Activated T-helper 1 cell treated with Interleukin-2 at 50 U/mL for 16 hours (primary cell): ENCODE results near the gene ITGB3.
"Not testable (repeated sequence)": the region's sequence is repeated elsewhere in the genome, so short reads cannot be mapped to it uniquely, and the experiment has no call there.

Source experiments
- DNase-seq: peaks from one replicate; pipeline ENCODE4 v3.0.0-alpha.2; 2020; ENCODE audit warnings: low read depth

The ITGB3 gene

GRCh38 chr17:47223007-47223406 lies 30.6 kb upstream of the ITGB3 start:
- no peak for DNase-seq

DNA sequence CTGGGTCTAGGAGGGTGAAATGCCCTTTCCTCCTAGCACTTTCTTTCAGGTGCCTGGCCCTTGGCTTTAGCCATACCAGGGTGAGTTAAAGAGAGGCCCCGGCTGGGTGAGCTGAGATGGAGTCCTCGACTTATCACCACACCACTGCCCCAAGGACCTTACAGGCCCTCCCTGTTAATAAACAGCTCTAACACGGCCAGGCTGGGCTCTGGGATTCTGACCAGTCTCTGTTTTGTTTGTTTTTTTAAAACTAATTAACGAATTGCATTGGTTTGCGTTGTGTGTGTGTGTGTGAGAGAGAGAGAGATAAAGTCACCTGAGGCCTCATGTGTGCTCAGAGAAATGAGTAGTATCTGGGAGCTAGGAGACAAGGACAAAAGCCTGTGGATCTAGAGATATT lies 30.2 kb upstream of the ITGB3 start:
- no peak for DNase-seq

DNA sequence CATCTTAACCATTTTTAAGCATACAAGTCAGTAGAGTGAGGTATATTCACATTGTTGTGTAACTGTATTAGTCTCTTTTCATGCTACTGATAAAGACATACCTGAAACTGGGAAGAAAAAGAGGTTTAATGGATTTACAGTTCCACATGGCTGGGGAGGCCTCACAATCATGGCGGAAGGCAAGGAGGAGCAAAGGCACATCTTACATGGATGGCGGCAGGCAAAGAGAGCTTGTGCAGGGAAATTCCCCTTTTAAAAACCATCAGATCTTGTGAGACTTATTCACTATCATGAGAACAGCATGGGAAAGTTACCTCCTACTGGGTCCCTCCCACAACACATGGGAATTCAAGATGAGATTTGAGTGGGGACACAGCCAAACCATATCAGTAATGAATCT lies 29.6 kb upstream of the ITGB3 start:
- DNase-seq: not testable (repeated sequence)

GRCh38 chr17:47224966-47225365 lies 28.7 kb upstream of the ITGB3 start:
- DNase-seq: no peak

DNA sequence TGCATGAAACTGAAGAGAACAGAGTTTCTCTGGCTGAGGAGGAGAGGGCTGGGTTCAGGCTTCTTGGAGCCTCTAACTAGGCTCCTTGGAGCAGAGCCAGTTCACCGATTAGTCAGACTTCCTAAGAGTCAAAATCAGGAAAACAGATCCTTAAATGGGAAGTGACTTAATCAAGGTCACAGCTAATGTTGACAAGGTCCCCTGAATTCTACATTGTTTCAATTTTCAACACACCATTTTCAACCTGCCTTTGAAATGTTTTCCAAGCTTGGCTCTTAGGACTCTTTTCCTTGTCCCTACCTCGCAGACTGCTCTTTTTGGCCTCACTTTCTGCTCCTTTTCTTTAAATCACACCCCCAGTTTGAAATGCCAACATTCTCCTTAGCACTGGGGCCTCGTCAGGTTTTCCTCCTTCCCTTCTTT lies 28.2 kb upstream of the ITGB3 start:
- no peak for DNase-seq

DNA sequence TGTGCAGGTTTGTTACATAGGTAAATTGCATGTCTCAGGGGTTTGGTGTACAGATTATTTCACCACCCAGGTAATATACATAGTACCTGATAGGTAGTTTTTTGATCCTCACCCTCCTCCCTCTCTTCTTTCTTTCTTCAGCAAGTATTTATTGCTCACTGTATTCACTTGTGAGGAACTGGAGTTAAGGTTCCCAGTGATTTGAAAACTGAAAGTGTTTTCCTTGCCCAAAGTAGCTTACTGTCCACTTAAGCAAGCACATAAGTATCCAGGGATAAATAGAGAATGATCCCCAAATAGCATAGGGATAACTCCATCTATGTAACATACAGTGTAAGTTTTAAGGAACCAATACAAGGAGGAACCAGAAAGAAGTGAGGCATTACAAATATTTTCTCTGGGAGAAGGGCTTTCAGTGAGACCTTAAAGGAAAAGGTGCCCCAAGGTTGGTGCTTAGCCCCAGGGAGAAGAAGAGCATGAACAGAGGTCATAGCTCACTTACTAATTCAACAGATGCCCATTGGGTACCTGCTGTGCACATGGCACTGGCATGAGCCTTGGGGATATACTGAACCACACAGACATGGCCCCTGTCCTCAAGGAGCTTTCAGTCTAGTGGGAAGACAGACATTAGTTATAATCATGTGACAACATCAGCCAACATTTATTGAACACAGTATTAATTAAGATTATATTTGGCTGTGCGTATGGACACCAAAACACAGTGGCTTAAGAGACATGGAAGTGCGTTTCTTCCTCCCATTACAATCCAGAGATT lies 27.5 kb upstream of the ITGB3 start:
- DNase-seq: no peak

DNA sequence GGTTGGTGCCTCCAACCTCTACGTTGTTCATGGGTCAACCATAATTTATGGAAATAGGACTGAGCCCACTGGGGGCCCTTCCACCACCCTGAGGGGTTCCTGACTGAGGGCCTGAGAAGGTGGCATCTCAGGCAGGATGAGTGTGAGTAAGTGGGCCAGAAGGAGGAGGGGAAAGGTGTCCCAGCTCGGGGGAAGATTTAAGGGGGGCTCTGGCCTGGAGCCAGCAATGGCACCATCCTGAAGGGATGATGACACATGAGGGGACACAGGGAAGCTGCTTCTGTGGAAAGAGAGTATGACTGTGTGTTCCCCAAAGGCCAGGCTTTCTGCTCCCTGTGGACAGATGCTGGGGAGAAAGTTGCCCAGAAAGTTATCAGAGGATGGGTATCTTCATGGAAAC lies 25.8 kb upstream of the ITGB3 start:
- no peak for DNase-seq

DNA sequence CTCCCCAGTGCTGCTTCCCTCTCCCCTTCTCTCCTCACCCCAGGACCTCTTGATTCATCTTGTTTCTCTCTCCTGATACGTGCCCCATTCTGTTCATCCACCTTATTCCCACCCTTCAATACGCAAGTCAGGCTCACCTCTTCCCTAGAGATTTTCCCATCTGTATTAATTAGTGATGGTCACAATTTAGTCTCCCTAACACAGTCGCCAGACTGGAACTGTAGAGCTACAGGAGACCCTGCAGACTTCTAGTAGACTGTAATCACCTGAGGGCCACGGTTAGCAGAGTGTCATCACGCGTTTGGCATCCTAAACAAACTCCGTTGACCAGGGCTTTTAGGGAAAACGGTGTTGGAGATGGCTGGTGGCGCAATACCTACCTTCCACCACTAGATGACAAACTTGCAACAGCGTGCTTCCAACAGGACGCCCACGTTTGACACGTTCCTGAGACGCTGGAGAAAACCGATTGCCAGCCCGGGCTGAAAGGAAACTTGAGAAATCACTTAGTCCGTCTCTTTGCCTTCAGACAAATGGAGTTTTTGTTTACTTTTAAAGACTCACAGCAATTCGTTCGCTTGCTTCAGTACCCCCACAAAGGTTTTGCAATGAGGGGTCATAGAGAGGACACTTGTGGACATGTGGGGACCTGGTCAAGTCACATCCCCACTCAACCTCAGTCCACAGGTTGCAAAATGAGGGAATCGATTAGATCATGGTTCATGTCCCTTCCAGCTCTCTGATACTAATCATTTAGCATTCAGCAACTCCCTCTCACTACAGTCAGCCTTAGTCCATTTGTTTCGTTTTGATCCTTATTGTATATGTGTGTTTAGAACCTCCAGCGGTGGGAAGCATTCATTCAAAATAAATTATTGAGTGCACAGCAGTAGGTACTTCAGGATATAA lies 23.8 kb upstream of the ITGB3 start:
- peak; percentile 43 for DNase-seq

DNA sequence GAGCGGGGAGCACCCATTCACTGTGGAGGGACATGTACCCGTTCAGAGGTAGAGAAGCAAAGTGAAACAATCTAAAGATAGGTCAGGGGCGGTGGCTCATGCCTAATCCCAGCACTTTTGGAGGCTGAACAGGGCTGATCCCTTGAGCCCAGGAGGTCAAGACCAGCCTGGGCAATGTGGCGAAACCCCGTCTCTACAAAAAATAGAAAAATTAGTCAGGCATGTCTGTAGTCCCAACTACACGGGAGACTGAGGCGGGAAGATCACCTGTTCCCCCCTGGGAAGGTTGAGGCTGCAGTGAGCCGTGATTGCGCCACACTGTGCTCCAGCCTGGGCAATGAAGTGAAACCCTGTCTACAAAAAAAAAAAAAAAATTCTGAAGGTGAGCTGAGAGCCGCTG lies 22.8 kb upstream of the ITGB3 start:
- no peak for DNase-seq

DNA sequence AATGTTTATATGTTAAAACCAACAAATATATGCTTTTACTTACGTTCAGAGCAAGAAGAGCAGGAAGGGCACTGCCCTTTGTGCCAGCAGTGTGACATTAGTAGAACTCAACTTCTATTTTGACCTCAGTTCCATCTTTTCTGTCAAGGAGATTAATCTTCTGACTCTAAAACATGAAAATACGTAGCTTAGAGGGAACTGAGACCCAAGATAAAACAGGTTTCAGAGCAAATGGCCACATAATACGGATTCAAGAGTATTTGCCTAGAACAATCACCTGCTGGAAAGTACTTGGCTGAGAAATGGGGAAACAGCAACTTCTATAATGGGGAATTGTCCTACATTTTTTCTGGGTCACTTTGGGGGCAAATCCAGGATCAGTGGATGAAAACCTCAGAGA lies 22.3 kb upstream of the ITGB3 start:
- no peak for DNase-seq

GRCh38 chr17:47231866-47232265 lies 21.8 kb upstream of the ITGB3 start:
- no peak for DNase-seq

GRCh38 chr17:47232465-47232864 lies 21.2 kb upstream of the ITGB3 start:
- DNase-seq: no peak

GRCh38 chr17:47235506-47235905 lies 18.1 kb upstream of the ITGB3 start:
- DNase-seq: no peak

DNA sequence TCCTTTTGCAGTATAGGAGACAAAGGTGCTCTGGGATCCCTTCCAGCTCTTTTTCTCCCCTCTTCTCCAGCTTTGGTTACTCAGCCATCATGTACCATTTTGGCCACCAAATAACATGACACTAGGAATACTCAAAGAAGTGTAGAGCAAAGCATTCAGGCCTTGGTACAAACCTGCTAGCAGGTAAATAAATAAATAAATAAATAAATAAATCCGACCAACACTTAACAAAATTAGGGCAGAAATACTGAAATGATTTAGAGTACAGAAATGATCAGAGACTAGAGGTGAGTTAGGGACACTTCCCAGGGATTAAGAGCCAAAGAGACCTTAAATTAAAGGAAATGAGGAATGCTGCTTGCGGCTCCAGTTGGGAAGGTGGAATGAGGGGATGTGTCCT lies 17.7 kb upstream of the ITGB3 start:
- DNase-seq: no peak

DNA sequence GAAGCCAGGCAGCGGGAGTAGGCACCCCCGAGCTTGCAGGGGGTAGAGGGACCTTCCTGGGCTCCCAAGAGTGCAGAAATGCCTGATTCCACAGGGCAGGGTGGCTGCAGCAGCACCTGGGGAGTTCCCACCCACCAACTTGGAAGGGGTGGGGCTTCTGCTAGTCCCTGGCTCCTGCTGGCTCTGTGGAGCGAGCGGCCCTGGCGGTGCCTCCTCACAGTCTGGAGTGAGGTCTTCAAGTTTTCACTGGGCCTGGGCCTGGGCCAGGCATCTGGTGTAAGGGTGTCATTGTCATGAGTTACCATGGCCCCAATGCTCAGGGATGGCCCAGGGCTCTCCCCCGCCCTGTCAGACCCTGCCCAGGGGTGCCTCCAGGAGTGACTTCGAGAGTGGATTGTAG lies 15.8 kb upstream of the ITGB3 start:
- no peak for DNase-seq

GRCh38 chr17:47238321-47239010 lies 15.2 kb upstream of the ITGB3 start:
- no peak for DNase-seq

DNA sequence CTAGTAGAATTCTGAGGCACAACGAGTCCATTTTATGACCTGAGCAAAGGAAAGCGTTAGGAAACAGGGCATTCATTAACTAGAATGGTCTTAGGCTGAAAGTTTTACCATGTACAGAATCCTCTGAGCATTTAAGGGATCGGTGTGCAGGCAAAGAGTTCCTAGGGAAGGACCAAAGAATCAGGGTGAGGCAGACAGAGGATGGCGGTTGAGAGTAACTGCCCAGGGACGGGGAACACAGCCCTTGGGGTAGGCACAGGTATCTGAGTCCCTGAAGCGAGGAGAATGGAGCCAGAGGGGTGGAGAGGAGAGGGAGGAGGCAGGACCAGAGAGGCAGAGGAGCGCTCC lies 14.0 kb upstream of the ITGB3 start:
- DNase-seq: no peak

- DNase-seq: no peak
Observed at GRCh38 chr17:47239967-47240651, 13.5 kb upstream of the ITGB3 start.

- no peak for DNase-seq
Observed at GRCh38 chr17:47240806-47241205, 12.8 kb upstream of the ITGB3 start.

DNA sequence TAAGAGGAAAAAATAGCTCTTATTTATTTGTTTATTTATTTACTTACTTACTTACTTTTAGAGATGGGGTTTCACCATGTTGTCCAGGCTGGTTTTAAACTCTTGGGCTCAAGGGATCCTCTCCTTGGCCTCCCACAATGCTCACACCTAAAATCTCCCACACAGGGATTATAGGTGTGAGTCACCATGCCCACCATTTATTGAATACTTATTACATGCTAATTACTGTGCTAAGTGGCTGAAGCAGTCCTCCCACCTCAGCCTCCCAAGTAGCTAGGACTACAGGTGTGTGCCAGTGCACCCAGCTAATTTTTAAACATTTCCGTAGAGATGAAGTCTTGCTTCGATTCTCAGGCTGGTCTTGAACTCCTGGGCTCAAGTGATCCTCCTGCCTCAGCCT lies 11.0 kb upstream of the ITGB3 start:
- no peak for DNase-seq

DNA sequence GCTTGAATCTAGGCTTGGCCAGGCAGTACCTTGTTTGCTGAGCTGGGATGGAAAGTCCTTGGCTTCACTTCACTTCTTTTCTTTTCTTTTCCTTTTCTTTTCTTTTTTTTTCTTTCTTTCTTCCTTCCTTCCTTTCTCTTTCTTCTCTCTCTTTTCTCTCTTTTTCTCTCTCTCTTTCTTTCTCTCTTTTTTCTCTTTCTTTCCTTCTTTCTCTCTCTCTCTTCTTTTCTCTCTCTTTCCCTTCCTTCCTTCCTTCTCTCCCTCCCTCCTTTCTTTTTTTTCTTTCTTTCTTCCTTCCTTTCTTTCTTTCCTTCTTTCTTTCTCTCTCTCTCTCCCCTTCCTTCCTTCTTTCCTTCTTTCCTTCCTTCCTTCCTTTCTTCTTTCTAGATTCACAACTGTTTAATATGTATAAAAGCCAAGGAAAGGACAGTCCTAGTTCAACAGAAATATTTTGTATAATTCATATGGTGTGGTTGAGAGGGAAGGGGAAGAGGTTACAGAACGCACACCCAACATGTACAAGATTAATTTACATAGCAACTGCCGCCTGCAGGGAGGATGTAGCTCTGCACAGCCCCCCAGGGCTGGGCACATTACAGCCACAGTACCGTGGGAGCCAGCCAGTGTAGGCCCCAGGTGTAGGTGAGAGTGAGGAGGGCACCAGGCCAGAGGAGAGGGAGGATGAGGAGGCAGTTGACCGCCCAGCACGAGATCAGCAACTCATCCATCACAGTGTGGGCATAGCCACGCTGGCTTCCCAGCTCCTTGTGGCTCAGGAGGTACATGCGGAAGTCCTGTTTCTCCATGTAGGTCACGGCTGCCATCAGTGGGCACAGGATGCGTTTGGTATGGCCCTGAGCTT lies 9.7 kb upstream of the ITGB3 start:
- DNase-seq: no peak
